ENCODE measurements around the gene PRAMEF13.
"Not testable (repeated sequence)": the region's sequence is repeated elsewhere in the genome, so short reads cannot be mapped to it uniquely, and the experiment has no call there.

Gene PRAMEF13

GRCh38 chr1:13201309-13201708 is at the start of gene PRAMEF13:
Gene PRAMEF13, minus strand, starts transcription at chr1:13201409. Its CDS starts 1,820 bp downstream, at chr1:13199589.
- not testable (repeated sequence) for DNase-seq

GRCh38 chr1:13247122-13247521 is 45.9 kb upstream of the PRAMEF13 start:
- DNase-seq, result not testable (repeated sequence)

GRCh38 chr1:13246554-13246871 is 45.3 kb upstream of the PRAMEF13 start:
- not testable (repeated sequence) for DNase-seq

GRCh38 chr1:13245841-13246553 is 44.8 kb upstream of the PRAMEF13 start:
- DNase-seq, result not testable (repeated sequence)

- DNase-seq, result not testable (repeated sequence)
Observed at GRCh38 chr1:13243536-13244263, 42.5 kb upstream of the PRAMEF13 start.

GRCh38 chr1:13239633-13240032 is 38.4 kb upstream of the PRAMEF13 start:
- DNase-seq, result not testable (repeated sequence)

GRCh38 chr1:13237572-13237971 is 36.4 kb upstream of the PRAMEF13 start:
- DNase-seq, result not testable (repeated sequence)

- DNase-seq, result not testable (repeated sequence)
Observed at GRCh38 chr1:13234057-13234456, 32.8 kb upstream of the PRAMEF13 start.

GRCh38 chr1:13232056-13232455 is 30.8 kb upstream of the PRAMEF13 start:
- DNase-seq, result not testable (repeated sequence)

GRCh38 chr1:13231061-13231750 is 30.0 kb upstream of the PRAMEF13 start:
- DNase-seq, result not testable (repeated sequence)

GRCh38 chr1:13230601-13231000 is 29.4 kb upstream of the PRAMEF13 start:
- DNase-seq, result not testable (repeated sequence)

- DNase-seq, result not testable (repeated sequence)
Observed at GRCh38 chr1:13230096-13230495, 28.9 kb upstream of the PRAMEF13 start.

GRCh38 chr1:13228343-13228781 is 27.2 kb upstream of the PRAMEF13 start:
- DNase-seq, result no peak

GRCh38 chr1:13227271-13228055 is 26.3 kb upstream of the PRAMEF13 start:
- DNase-seq, result not testable (repeated sequence)

GRCh38 chr1:13225675-13226204 is 24.5 kb upstream of the PRAMEF13 start, which contains the start of gene PRAMEF18:
Gene PRAMEF18, minus strand, starts transcription at chr1:13226154. Its CDS starts 48 bp downstream, at chr1:13226106.
- not testable (repeated sequence) for DNase-seq

- no peak for DNase-seq
Observed at GRCh38 chr1:13224480-13225060, 23.4 kb upstream of the PRAMEF13 start.

GRCh38 chr1:13222788-13223187 is 21.6 kb upstream of the PRAMEF13 start:
- not testable (repeated sequence) for DNase-seq

- DNase-seq, result not testable (repeated sequence)
Observed at GRCh38 chr1:13219203-13219602, 18.0 kb upstream of the PRAMEF13 start.

GRCh38 chr1:13216619-13217018 is 15.4 kb upstream of the PRAMEF13 start:
- not testable (repeated sequence) for DNase-seq

- not testable (repeated sequence) for DNase-seq
Observed at GRCh38 chr1:13208712-13209111, 7.5 kb upstream of the PRAMEF13 start.

- DNase-seq, result not testable (repeated sequence)
Observed at GRCh38 chr1:13171548-13171947, 29.7 kb downstream of the PRAMEF13 start, which contains the start of gene PRAMEF9. Gene PRAMEF9, plus strand, starts transcription at chr1:13171848. Its CDS starts 3,433 bp downstream, at chr1:13175281.

- DNase-seq, result not testable (repeated sequence)
Observed at GRCh38 chr1:13165531-13165930, 35.7 kb downstream of the PRAMEF13 start, which contains the start of gene HNRNPCL4. Gene HNRNPCL4, minus strand, starts transcription at chr1:13165631. Its CDS starts 164 bp downstream, at chr1:13165467.

Measured in kidney glomerular epithelial cell (primary cell).